HG03066 (cell line): ENCODE measurements around the gene GALNS.

Experiments used
- ATAC-seq: cut with Tn5 transposase; IDR thresholded peaks from one replicate; pipeline ENCODE4 v1.9.1; 2021; ENCODE audit warnings: low read depth; ENCODE audit not compliant: unreplicated experiment

Gene GALNS

GRCh38 chr16:88877564-88878289 lies 21.0 kb upstream of the GALNS start:
- ATAC-seq: no peak

- ATAC-seq: no peak
These were observed 20.3 kb upstream of the GALNS start for GRCh38 chr16:88876942-88877526.

GRCh38 chr16:88875703-88876234 lies 19.0 kb upstream of the GALNS start:
- no peak for ATAC-seq

GRCh38 chr16:88874938-88875599 lies 18.3 kb upstream of the GALNS start:
- no peak for ATAC-seq

- ATAC-seq: no peak
These were observed 16.0 kb upstream of the GALNS start for GRCh38 chr16:88872650-88873331.

- no peak for ATAC-seq
These were observed 15.1 kb upstream of the GALNS start for GRCh38 chr16:88871730-88872416.

GRCh38 chr16:88871349-88871702 lies 14.6 kb upstream of the GALNS start:
- no peak for ATAC-seq

- no peak for ATAC-seq
These were observed 14.0 kb upstream of the GALNS start for GRCh38 chr16:88870608-88871348.

GRCh38 chr16:88869673-88869980 lies 12.9 kb upstream of the GALNS start:
- no peak for ATAC-seq

GRCh38 chr16:88868974-88869672 lies 12.4 kb upstream of the GALNS start:
- ATAC-seq: no peak

- ATAC-seq: no peak
These were observed 11.0 kb upstream of the GALNS start for GRCh38 chr16:88867581-88868246.

GRCh38 chr16:88866151-88866920 lies 9.6 kb upstream of the GALNS start, which contains the start of gene PABPN1L:
PABPN1L (minus strand) TSS chr16:88866660; CDS start chr16:88866606, 54 bp downstream.
- no peak for ATAC-seq

- ATAC-seq: no peak
These were observed 9.0 kb upstream of the GALNS start for GRCh38 chr16:88865742-88866141.

GRCh38 chr16:88865310-88865709 lies 8.6 kb upstream of the GALNS start:
- no peak for ATAC-seq

GRCh38 chr16:88864521-88864920 lies 7.8 kb upstream of the GALNS start:
- ATAC-seq: no peak

- no peak for ATAC-seq
These were observed 7.4 kb upstream of the GALNS start for GRCh38 chr16:88864099-88864498.

- ATAC-seq: no peak
These were observed 6.7 kb upstream of the GALNS start for GRCh38 chr16:88863426-88863825.

GRCh38 chr16:88862968-88863367 lies 6.2 kb upstream of the GALNS start:
- ATAC-seq: no peak
